ENCODE measurements around the gene SLC17A2.
A peak's percentile ranks its signal among the peaks of the same experiment; 100 is the strongest.
"Not testable (repeated sequence)": the region's sequence is repeated elsewhere in the genome, so short reads cannot be mapped to it uniquely, and the experiment has no call there.

Gene SLC17A2

DNA sequence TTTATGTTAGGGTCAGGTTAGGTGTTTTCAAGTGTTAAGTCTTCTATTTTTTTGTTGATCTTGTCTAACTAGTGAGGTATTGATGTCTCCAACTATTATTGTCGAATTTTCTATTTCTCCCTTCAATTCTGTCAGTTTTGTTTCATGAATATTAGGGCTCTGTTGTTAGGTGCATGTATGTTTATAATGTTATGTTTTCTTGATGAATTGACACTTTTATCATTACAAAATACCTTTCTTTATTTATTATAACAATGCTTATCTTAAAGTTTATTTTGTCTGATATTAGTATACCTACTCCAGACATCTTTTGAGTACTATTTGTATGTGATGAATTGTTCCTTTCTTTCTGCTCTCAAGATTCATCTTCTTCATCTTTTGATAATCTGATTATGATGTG lies 19.2 kb upstream of the SLC17A2 start:
- H3K36me3 ChIP-seq (ENCODE audit: control insufficient read depth, insufficient read depth, low read length) = no peaks in the 10 kb centered on the region
- no peaks in the 10 kb centered on the region for H3K27me3 ChIP-seq (replicated peaks; ENCODE audit: control insufficient read depth, insufficient read depth, low read length)
- TF ChIP-seq, protein P1, sequence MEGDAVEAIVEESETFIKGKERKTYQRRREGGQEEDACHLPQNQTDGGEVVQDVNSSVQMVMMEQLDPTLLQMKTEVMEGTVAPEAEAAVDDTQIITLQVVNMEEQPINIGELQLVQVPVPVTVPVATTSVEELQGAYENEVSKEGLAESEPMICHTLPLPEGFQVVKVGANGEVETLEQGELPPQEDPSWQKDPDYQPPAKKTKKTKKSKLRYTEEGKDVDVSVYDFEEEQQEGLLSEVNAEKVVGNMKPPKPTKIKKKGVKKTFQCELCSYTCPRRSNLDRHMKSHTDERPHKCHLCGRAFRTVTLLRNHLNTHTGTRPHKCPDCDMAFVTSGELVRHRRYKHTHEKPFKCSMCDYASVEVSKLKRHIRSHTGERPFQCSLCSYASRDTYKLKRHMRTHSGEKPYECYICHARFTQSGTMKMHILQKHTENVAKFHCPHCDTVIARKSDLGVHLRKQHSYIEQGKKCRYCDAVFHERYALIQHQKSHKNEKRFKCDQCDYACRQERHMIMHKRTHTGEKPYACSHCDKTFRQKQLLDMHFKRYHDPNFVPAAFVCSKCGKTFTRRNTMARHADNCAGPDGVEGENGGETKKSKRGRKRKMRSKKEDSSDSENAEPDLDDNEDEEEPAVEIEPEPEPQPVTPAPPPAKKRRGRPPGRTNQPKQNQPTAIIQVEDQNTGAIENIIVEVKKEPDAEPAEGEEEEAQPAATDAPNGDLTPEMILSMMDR (IDR thresholded peaks at IDR 0.05; ENCODE audit: insufficient read depth, low read length, poor library complexity, severe bottlenecking) = no peak
- H3K4me3 ChIP-seq (replicated peaks; ENCODE audit: low read depth, low read length) = no peak overlapping the region
- DNase-seq (ENCODE audit: extremely low read depth, insufficient read length) = no peak

DNA sequence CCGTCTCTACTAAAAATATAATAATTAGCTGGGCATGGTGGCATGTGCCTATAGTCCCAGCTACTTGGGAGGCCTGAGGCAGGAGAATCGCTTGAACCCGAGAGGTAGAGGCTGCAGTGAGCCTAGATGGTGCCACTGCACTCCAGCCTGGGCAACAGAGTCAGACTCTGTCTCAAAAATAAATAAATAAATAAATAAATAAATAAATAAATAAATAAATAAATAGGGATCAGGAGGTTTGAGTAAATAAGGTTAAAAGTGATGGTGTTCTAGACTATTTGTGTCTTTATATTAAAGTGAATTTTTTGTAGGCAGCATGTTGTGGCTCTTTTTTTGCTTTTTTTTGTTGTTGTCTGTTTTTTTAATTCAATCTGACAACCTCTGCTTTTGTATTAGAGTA lies 17.0 kb upstream of the SLC17A2 start:
- H3K36me3 ChIP-seq (ENCODE audit: control insufficient read depth, insufficient read depth, low read length); H3K27me3 ChIP-seq (replicated peaks; ENCODE audit: control insufficient read depth, insufficient read depth, low read length); H3K4me3 ChIP-seq (replicated peaks; ENCODE audit: low read depth, low read length); DNase-seq (ENCODE audit: extremely low read depth, insufficient read length): not testable (repeated sequence)

DNA sequence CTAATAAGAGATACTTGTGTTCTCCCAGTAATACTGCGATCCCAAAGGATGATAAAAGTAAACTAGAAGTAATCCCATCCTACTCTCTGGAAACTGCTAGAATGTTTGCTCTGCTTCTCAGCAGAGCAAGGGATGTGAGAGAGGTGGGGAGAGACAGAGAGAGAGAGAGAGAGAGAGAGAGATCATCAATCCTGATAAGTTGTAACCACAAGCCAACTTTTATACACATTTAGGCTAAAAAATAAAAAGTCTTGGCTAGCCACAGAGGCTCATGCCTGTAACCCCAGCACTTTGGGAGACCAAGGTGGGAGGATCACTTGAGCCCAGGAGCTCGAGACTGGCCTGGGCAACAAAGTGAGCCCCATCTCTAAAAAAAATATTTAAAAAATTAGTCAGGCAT lies 16.1 kb upstream of the SLC17A2 start:
- TF ChIP-seq, protein P1 (IDR thresholded peaks at IDR 0.05; ENCODE audit: insufficient read depth, low read length, poor library complexity, severe bottlenecking) = no peak
- no peak for DNase-seq (ENCODE audit: extremely low read depth, insufficient read length)
- H3K36me3 ChIP-seq (ENCODE audit: control insufficient read depth, insufficient read depth, low read length) = no peaks in the 10 kb centered on the region
- no peaks in the 10 kb centered on the region for H3K27me3 ChIP-seq (replicated peaks; ENCODE audit: control insufficient read depth, insufficient read depth, low read length)
- H3K4me3 ChIP-seq (replicated peaks; ENCODE audit: low read depth, low read length) = no peak overlapping the region

DNA sequence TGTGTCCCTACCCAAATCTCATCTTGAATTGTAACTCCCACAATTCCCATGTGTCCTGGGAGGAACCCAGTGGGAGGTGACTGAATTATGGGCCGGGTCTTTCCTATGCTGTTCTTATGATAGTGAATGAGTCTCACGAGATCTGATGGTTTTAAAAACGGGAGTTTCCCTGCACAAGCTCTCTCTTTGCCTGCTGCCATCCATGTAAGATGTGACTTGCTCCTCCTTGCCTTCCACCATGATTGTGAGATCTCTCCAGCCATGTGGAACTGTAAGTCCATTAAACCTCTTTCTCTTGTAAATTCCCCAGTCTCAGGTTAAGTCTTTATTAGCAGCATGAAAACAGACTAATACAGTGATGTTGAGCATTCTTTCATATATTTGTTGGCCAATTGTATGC lies 15.2 kb upstream of the SLC17A2 start:
- not testable (repeated sequence) for H3K4me3 ChIP-seq (replicated peaks; ENCODE audit: low read depth, low read length); DNase-seq (ENCODE audit: extremely low read depth, insufficient read length); H3K27me3 ChIP-seq (replicated peaks; ENCODE audit: control insufficient read depth, insufficient read depth, low read length); H3K36me3 ChIP-seq (ENCODE audit: control insufficient read depth, insufficient read depth, low read length)

DNA sequence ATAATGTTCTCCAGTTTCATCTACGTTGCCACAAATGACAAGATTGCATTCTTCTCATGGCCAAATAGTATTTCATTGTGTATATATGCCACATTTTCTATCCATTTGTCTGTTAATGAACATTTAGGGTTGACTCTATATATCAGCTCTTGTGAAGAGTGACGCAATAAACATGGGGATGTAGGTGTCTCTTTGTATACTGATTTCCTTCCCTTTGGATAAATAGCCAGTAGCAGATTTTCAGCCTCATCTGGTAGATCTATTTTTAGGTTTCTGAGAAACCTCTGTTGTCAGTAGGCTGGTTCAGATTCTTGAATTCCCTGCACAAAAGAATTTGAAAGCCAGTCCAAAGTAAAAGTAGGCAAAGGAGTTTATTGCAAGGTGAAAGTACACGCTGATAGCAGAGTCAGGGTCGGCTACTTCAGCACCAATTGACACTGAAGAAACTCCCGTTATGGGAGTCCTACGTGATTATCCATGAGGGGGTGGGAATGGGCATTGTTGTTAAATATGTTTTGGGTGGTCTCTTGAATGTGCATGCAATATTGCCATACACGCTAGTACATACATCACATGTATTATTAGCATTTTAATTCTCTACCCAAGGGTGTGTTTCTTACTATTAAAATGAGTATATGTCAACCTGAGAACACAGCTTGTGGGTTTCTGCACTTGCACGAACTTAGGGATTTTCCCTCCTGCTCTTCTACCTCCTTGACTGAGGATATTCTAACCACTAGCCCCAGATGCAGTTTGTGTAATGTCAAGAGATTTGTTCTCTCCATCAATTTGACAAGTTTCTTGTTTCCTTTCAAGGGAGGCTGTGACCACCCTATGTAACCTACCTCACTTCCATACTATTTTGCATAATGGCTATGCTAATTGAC lies 14.4 kb upstream of the SLC17A2 start:
- Histone ChIP-seq H3K36me3 (ENCODE audit: control insufficient read depth, insufficient read depth, low read length) (no peaks in the 10 kb centered on the region), H3K27me3 (replicated peaks; ENCODE audit: control insufficient read depth, insufficient read depth, low read length) (no peaks in the 10 kb centered on the region), H3K4me3 (replicated peaks; ENCODE audit: low read depth, low read length) (no peak overlapping the region)
- TF ChIP-seq, protein P1 (IDR thresholded peaks at IDR 0.05; ENCODE audit: insufficient read depth, low read length, poor library complexity, severe bottlenecking) = no peak
- DNase-seq (ENCODE audit: extremely low read depth, insufficient read length) = peak; percentile 45

DNA sequence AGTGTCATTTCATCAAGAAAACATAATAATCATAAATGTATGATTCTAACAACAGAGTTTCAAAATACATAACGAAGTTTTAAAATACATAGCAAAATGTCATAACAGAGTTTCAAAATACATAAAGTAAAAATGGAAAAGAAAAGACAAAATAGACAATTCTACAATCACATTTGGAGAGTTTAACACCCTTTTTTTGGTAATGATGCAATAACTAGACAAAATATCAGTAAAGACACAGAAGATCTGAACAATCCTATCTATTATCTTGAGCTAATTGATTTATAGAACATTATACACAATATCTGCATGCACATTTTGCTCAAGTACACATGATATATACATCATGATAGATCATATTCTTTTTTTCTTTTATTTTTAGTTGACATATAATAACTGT lies 13.4 kb upstream of the SLC17A2 start:
- no peak overlapping the region for H3K4me3 ChIP-seq (replicated peaks; ENCODE audit: low read depth, low read length)
- DNase-seq (ENCODE audit: extremely low read depth, insufficient read length) = no peak
- H3K27me3 ChIP-seq (replicated peaks; ENCODE audit: control insufficient read depth, insufficient read depth, low read length) = no peaks in the 10 kb centered on the region
- TF ChIP-seq, protein P1 (IDR thresholded peaks at IDR 0.05; ENCODE audit: insufficient read depth, low read length, poor library complexity, severe bottlenecking) = no peak
- no peaks in the 10 kb centered on the region for H3K36me3 ChIP-seq (ENCODE audit: control insufficient read depth, insufficient read depth, low read length)

All from GM06990 (cell line).